Bone marrow (tissue), 2 donors: Measurements from ENCODE around the gene STAC2.

Source experiments
- DNase-seq, 2 donors: peaks; one replicate each; lab custom pipeline; 2025; lab: John Stamatoyannopoulos, UW

The STAC2 gene

DNA sequence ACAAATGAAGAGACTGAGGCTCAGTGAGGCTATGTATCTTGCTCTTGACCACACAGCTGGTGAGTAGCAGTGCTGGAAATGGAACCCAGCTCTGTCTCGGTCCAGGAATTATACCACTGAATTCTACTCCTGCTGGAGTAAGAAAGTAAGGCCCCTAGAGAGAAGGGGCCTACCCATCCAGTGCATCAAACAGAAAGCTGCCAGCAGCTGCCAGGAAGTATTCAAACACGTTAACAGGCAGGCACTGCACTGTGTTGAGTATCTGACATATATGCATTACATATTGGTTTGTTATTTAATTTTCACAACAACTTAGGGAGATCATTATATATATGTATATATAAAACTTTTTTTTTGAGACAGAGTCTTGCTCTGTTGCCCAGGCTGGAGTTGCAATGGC, 63.8 kb downstream of the STAC2 start:
- DNase-seq: no peak
